Hematopoietic multipotent progenitor cell treated with erythropoietin and hydrocortisone succinate and interleukin-3 and kit ligand, for 15 days (in vitro differentiated cells): ENCODE measurements around the gene CES4A.
"Not testable (repeated sequence)": the region's sequence is repeated elsewhere in the genome, so short reads cannot be mapped to it uniquely, and the experiment has no call there.

Source experiments
- DNase-seq: peaks from one replicate; pipeline ENCODE4 v3.0.0-alpha.2; 2015; ENCODE audit warnings: low spot score

The CES4A gene

GRCh38 chr16:66991545-66992077, 3.2 kb downstream of the CES4A start:
- no peak for DNase-seq

GRCh38 chr16:66993558-66993957, 5.2 kb downstream of the CES4A start:
- DNase-seq = not testable (repeated sequence)

- no peak for DNase-seq
Observed at GRCh38 chr16:66996324-66996982, 8.1 kb downstream of the CES4A start.

GRCh38 chr16:66996983-66997358, 8.6 kb downstream of the CES4A start:
- no peak for DNase-seq

- DNase-seq = no peak
Observed at GRCh38 chr16:67000384-67001351, 12.3 kb downstream of the CES4A start.

GRCh38 chr16:67001726-67002125, 13.3 kb downstream of the CES4A start:
- DNase-seq = no peak

- no peak for DNase-seq
Observed at GRCh38 chr16:67006930-67007658, 18.7 kb downstream of the CES4A start.

- no peak for DNase-seq
Observed at GRCh38 chr16:67009158-67009557, 20.8 kb downstream of the CES4A start.

GRCh38 chr16:67011274-67011673, 22.9 kb downstream of the CES4A start:
- DNase-seq = no peak

- no peak for DNase-seq
Observed at GRCh38 chr16:67013233-67013822, 24.9 kb downstream of the CES4A start.

GRCh38 chr16:67013823-67014633, 25.6 kb downstream of the CES4A start:
- no peak for DNase-seq

GRCh38 chr16:67014634-67015312, 26.4 kb downstream of the CES4A start:
- no peak for DNase-seq

- no peak for DNase-seq
Observed at GRCh38 chr16:67015313-67015731, 26.9 kb downstream of the CES4A start.

- no peak for DNase-seq
Observed at GRCh38 chr16:67016143-67016542, 27.8 kb downstream of the CES4A start.

- no peak for DNase-seq
Observed at GRCh38 chr16:67016681-67017420, 28.5 kb downstream of the CES4A start.

GRCh38 chr16:67017421-67017750, 29.0 kb downstream of the CES4A start:
- DNase-seq = no peak

- DNase-seq = peak; percentile 55
Observed at GRCh38 chr16:67017810-67018488, 29.6 kb downstream of the CES4A start.

- no peak for DNase-seq
Observed at GRCh38 chr16:67019171-67019570, 30.8 kb downstream of the CES4A start.

- DNase-seq = no peak
Observed at GRCh38 chr16:67021321-67021720, 32.9 kb downstream of the CES4A start.
